EL (cell line): ENCODE data around the gene SEC63.
"Not testable (repeated sequence)": the region's sequence is repeated elsewhere in the genome, so short reads cannot be mapped to it uniquely, and the experiment has no call there.

Source experiments
- DNase-seq: peaks from one replicate; pipeline ENCODE4 v3.0.0-alpha.2; 2016

The SEC63 gene

GRCh38 chr6:107957909-107958688 is at the start of gene SEC63:
TSS of gene SEC63 (minus strand) at chr6:107958208. CDS start at chr6:107958009, 199 bp downstream.
- DNase-seq: peak; percentile 98

GRCh38 chr6:108005961-108006360 is 48.0 kb upstream of the SEC63 start:
- DNase-seq: no peak

- no peak for DNase-seq
Measured at GRCh38 chr6:108004861-108005260, 46.9 kb upstream of the SEC63 start.

GRCh38 chr6:108002365-108003221 is 44.6 kb upstream of the SEC63 start:
- peak; percentile 36 for DNase-seq

GRCh38 chr6:108001696-108002231 is 43.8 kb upstream of the SEC63 start:
- DNase-seq: no peak

DNA sequence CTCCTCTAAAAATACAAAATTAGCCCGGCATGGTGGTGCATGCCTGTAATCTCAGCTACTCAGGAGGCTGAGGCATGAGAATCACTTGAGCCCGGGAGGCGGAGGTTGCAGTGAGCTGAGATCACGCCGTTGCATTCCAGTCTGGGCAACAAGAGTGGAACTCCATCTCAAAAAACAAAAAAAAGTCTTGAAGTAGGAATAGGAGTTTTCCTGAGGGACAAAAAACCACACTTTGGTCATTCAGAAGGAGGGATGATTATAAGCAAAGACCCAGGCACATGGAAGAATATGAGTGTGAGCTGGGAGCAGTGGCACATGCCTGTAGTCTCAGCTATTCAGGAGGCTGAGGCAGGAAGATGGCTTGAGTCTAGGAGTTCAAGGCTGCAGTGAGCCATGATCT is 42.3 kb upstream of the SEC63 start:
- DNase-seq: not testable (repeated sequence)

DNA sequence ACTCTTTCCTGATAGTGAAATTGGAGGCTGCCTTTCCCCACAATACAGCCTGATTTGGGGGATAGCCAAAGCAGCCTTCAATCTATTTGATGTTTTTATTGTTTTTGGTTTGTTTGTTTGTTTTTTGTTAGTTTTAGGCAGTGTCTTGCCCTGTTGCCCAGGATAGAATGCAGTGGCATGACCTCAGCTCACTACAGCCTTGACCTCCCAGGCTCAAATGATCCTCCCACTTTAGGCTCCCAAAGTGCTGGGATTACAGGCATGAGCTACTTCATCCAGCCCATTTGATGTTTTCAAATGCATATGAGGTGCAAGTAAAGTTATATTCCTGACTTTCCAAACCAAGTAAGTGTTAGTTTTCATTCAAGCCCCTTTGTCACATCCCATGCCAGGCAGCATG is 41.3 kb upstream of the SEC63 start:
- no peak for DNase-seq

DNA sequence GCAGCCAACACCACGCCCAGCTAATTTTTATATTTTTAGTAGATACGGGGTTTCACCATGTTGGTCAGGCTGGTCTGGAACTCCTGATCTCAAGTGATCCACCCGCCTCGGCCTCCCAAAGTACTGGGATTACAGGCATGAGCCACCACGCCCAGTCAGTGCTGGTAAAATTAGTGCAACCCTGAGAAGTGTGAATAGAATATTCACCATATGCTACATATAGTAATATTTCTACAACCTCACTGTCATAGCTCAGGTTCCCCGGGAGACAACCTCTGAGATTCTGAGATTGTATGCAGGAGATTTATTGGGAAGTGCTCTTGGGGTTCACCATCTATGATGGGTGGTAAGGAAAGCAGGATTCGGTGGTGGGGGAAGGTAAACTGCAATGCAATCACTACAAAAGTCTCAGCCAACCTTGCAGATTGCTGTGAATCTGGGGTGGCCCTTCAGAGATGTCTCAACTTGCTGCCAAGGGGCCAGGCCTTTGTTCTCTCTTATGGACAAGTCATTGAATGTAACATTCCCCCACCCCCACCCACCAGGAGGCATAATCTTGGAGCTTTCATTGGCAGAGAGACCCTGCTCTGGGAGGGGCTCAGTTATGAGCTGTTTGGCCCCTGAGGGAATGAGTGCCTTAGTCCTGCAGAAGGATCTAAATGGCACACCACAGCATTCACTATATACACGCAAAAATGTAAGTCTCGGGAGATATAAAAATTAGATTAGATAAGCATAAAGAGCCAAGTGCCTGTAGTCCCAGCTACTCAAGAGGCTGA is 34.0 kb upstream of the SEC63 start:
- DNase-seq: no peak

GRCh38 chr6:107991061-107991460 is 33.1 kb upstream of the SEC63 start:
- peak; percentile 12 for DNase-seq

DNA sequence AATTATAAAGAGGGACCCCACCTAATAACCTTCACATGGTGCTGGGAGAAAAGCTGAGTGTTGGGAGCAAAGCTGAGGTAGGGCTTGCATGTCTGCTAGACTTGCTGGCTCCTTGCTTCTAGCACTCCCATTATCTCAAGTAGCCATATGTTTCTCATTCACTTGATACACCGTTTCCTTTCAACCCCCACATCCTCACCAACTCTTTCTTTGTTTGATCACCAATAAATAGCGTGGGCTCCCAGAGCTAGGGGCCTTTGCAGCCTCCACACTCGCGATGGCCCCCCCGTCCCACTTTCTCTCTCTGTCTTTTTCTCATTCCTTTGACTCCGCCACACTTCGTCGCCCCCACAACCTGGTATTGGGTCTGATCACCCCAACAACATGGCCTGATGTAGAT is 32.6 kb upstream of the SEC63 start:
- not testable (repeated sequence) for DNase-seq

DNA sequence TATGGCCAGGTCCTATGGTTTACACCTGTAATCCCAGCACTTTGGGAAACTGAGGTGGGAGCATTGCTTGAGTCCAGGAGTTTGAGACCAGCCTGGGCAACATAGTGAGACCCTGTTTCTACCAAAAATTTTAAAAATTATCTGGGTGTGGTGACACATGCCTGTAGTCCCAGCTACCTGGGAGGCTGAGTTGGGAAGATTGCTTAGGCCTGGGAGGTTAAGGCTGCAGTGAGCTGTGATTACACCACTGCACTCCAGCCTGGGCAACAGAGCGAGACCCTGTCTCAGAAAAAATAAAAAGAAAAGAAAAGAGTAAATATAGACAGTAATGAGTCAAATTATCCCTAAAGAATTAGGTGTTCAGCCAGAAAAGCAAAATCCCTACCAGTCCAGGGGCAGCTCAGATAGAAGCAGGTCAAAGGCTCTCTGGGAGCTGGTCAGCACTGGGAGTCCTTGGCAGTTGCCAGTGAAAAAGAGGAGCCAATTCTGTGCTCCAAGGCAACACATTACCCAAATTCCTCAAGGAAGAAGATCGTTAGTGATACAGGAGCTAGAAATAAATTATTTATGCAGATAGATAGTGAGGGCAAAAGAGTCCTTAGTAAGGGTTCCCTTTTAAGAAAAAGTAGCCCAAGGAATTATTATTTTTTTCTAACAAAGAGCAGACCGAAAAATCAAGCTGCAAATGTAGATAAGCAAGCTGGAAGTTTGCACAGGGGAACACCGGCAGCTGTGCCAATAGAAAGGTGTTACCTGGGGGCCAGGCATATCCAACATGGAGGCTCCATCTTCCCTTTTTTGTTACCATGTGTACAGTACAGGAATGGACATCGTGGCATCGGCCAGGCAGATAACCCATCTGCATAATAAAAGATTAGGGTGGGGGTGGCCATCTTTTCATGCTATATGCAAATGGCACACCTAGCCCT is 31.4 kb upstream of the SEC63 start:
- no peak for DNase-seq

DNA sequence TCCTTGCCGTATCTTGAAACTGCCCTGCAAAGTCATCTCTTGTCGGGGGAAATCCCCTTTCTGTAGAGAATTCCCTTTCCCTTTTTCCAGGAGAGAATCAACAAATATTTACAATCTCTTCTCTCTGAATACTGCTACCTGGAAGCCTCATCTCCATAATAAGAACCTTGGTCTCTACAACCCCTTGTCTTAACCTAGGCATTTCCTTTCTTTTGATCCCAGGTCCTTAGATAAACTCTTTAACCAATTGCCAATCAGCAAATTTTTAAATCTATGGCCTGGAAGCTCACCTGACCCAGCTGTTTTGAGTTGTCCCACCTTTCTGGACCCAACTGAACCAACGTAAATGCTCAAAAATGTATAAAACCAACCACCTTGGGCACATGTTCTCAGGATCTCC is 30.6 kb upstream of the SEC63 start:
- no peak for DNase-seq

- DNase-seq: no peak
Measured at GRCh38 chr6:107987805-107988204, 29.8 kb upstream of the SEC63 start.

- no peak for DNase-seq
Measured at GRCh38 chr6:107985701-107986100, 27.7 kb upstream of the SEC63 start.

DNA sequence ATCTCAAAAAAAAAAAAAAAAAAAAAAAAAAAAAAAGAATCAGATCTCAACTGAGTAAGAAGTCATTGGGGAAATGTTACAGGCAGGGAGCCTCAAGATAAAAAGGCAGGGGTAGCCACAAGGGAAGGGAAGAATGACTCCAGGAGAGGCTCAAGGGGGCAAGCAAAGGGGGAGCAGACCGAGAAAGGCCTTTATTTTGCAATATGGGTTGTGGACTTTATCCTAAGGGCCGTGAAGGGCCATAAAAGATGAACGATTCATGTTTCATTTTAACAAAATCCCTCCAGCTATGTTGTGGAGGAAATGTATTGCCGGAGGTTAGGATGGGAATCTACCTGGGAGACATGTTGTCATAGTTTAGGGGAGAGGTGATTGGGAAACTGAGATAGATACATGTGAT is 25.8 kb upstream of the SEC63 start:
- DNase-seq: no peak

- no peak for DNase-seq
Measured at GRCh38 chr6:107982486-107982885, 24.5 kb upstream of the SEC63 start.

- DNase-seq: no peak
Measured at GRCh38 chr6:107981695-107982094, 23.7 kb upstream of the SEC63 start.

DNA sequence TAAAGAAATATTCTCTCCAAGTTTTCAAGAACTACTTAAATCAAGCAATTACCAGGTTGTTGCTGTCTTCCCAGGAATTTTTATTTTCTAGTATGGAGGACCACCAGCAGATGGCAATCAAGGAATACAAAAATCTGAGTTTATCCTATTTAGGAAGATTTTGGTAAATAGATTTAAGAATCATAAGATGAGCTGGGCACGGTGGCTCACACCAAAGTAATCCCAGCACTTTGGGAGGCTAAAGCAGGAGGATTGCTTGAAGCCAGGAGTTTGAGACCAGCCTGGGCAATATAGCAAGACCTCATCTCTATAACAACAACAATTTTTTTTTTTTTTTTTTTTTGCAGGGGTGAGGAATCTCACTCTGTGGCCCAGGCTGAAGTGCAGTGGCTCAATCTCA is 19.3 kb upstream of the SEC63 start:
- DNase-seq: peak; percentile 49

- no peak for DNase-seq
Measured at GRCh38 chr6:107976155-107976783, 18.3 kb upstream of the SEC63 start.

DNA sequence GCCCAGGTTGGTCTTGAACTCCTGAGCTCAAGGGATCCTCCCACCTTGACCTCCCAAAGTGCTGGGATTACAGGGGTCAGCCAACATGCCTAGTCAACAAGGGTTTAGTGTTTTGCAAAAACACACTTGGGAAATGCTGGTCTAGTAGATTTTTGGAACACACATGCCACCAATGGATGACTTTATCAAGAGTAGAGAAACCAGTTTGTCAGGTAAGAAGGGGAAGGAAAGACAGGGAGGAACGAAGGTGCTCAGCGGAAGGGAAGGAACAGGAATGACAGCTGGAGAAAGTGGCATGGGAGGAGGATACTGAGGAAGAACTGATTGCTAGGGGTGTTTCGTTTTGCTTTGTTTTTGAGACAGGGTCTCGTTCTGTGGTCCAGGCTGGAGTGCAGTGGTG is 15.6 kb upstream of the SEC63 start:
- DNase-seq: no peak

DNA sequence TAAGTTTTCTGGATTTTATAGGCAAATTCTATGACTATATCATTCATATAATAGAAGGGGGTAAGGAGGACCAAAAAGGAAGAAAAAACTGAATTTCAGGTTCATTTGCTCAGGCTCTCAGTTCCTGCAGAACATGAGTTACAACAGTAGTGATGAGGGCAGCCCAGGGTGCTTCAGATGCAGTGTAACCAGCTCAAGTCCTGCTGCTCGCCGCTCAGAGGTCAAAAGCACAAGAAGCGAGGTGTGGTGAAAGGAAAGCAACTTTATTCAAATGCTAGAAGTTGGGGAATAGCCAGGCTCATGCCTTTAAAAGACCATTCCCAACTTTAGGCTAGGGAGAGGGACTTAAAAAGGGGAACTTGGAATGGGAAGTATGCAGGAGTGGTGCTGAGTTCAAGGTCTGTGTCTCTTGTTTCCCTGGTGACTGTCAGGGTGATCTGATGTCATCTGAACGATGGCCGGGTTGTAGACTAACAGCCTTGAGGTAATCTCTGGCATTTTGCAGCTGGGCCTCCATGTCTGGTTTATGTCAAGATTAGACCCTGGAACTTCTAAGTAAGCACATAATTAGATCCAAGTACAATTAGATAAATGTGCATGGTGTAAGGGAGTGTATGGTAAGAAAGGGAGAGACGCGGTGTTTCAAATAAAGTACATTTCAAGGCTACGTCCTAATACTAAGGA is 14.5 kb upstream of the SEC63 start:
- no peak for DNase-seq
